GM12875 (cell line): ENCODE measurements around the gene ZNF805.

Experiments
- H3K4me3 ChIP-seq: one replicate; pipeline ENCODE4 v1.5.1; 2011; ENCODE audit warnings: low read depth, low read length, control low read depth
- TF ChIP-seq, protein P1 (sequence below): IDR thresholded peaks from 2 replicates; pipeline ENCODE4 v1.5.1; 2011; ENCODE audit warnings: low read depth, mild to moderate bottlenecking, control low read depth, inconsistent platforms, low read length, moderate library complexity, borderline replicate concordance; ENCODE audit not compliant: insufficient read depth

ZNF805 gene

GRCh38 chr19:57212109-57212508, 28.3 kb upstream of the ZNF805 start:
- no peak overlapping the region for H3K4me3 ChIP-seq
- TF ChIP-seq, protein P1, sequence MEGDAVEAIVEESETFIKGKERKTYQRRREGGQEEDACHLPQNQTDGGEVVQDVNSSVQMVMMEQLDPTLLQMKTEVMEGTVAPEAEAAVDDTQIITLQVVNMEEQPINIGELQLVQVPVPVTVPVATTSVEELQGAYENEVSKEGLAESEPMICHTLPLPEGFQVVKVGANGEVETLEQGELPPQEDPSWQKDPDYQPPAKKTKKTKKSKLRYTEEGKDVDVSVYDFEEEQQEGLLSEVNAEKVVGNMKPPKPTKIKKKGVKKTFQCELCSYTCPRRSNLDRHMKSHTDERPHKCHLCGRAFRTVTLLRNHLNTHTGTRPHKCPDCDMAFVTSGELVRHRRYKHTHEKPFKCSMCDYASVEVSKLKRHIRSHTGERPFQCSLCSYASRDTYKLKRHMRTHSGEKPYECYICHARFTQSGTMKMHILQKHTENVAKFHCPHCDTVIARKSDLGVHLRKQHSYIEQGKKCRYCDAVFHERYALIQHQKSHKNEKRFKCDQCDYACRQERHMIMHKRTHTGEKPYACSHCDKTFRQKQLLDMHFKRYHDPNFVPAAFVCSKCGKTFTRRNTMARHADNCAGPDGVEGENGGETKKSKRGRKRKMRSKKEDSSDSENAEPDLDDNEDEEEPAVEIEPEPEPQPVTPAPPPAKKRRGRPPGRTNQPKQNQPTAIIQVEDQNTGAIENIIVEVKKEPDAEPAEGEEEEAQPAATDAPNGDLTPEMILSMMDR: no peak

DNA sequence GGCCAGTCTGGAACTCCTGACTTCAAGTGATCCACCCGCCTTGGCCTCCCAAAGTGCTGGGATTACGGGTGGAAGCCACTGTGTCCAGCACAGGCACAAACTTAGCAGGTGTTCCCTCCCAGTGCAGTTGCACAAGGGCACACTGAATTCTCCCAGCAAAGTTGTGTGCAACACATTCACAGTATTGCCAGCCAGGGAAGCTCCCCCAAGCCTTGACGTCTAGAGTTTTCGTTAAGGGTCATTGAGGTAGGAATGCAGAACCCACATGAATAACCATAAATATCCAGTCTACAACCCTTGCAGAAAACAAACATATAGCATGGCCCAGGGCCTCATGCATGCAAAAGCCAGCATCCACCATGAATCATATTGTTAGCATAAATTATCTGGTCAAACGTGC, 12.9 kb upstream of the ZNF805 start:
- no peak overlapping the region for H3K4me3 ChIP-seq
- TF ChIP-seq, protein P1: no peak

DNA sequence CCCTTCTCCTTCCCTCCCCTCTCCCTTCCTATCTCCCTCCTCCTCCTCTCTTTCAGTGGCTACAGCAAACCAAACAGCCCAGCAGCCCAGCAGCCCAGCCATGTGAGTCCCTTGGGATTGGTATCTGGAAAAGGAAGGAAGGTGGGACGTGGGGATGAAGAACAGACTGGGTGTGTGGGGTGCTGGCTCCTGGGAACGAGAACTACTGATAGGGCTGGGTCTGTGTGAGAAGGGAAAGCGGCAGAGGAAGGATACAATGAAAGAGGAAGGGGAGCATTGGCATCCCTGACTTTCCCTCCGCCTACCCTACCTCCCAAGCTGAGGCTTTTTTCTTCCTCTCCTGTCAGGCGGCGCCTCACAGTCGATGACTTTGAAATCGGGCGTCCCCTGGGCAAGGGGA, 8.7 kb upstream of the ZNF805 start:
- TF ChIP-seq, protein P1: no peak
- H3K4me3 ChIP-seq: no peak overlapping the region

DNA sequence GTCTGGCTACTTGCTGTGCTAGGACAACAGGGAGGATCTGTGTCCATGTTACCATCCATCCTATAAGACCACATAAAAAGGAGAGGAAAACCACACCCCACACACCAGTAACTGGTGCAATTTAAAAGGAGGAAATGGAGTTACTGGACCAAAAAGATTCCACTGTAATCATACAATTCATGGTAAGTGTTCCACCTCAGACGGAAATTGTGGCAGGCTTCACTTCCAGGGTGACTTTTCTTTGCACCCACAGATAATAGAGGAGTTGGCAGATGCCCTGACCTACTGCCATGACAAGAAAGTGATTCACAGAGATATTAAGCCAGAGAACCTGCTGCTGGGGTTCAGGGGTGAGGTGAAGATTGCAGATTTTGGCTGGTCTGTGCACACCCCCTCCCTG, 7.2 kb upstream of the ZNF805 start:
- no peak overlapping the region for H3K4me3 ChIP-seq
- TF ChIP-seq, protein P1: no peak

DNA sequence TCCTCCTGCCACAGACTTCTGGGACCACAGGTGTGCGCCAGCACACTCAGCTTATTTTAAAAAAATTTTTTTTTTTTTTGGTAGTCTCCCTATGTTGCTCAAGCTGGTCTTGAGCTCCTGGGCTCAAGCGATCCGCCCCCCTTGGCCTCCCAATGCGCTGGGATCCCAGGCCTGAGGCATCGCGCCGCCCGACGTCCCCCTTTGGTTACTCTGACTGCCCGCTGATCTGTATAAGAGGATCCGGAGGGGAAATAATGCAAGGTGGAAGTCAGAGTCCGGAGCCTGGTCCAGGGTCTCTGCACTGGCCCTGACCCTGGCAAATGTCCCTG, 486 bp upstream of the ZNF805 start:
- TF ChIP-seq, protein P1: no peak
- peak overlapping the region; percentile 72 for H3K4me3 ChIP-seq

- TF ChIP-seq, protein P1: no peak
- peak overlapping the region; percentile 72 for H3K4me3 ChIP-seq
These were observed 744 bp downstream of the ZNF805 start for GRCh38 chr19:57241176-57241575.

GRCh38 chr19:57242821-57243220, 2.4 kb downstream of the ZNF805 start:
- TF ChIP-seq, protein P1: no peak
- no peak overlapping the region for H3K4me3 ChIP-seq
